CD4-positive, alpha-beta T cell treated with Interleukin-6 for 4 hours (primary cell): Measurements from ENCODE around the gene HYAL2.
"Not testable (repeated sequence)": the region's sequence is repeated elsewhere in the genome, so short reads cannot be mapped to it uniquely, and the experiment has no call there.

ENCODE experiments used
- DNase-seq: peaks from one replicate; pipeline ENCODE4 v3.0.0-alpha.2; 2020; ENCODE audit warnings: mixed read lengths

HYAL2 gene

GRCh38 chr3:50288387-50289007 is 34.0 kb downstream of the HYAL2 start:
- no peak for DNase-seq

GRCh38 chr3:50287262-50287661 is 35.3 kb downstream of the HYAL2 start:
- DNase-seq = no peak

DNA sequence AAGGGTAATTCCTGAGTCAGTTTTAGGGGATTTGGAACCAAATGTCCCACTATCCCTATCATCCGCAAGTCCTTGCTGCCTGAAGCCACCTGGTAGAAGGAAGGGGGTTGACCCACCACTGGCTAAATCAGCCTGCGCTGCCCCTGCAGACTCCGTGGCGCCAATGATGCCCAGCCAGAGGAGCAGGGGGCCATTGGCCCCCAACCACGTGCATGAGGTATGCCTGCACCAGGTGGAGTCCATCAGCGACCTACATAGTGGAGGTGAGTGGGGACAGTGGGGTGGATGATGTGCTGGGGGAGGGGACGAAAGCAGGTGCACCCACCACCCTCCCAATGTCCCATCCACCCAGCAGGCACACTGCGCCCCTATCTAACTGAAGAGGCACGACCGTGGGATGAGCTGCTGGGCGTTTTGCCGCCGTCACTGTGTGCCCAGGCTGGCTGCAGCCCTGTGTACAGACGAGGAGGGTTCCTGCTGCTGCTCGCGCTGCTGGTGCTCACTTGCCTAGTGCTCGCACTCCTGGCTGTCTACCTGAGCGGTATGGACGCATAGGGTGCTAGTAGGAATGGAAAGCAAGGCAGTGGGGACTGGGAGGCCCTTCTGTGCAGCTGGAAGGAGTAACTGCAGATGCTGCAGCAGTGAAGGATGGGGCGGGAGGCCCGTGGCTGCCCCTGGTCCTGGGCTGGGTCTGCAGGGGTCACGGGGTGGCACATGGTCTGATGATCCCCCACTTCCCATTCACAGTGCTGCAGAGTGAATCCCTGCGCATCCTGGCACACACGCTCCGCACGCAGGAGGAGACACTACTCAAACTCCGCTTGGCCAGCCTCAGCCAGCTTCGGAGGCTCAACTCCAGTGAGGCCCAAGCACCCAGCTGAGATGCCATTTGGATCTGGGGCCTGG is 36.0 kb downstream of the HYAL2 start:
- DNase-seq = no peak

DNA sequence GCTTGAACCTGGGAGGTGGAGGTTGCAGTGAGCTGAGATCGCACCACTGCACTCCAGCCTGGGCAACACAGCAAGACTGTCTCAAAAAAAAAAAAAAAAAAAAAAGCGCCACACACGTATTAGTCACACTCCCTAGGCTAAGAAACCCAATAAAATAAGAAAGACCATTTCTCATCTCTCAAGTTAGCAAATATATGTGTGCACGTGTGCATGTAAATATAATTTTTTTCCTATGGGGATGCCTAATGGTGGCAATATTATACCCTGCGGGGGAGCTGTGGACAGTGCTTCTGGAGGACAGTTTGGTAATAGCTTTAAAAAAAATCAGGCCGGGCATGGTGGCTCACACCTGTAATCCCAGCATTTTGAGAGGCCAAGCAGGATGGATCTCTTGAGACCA is 38.4 kb downstream of the HYAL2 start:
- DNase-seq = not testable (repeated sequence)

- no peak for DNase-seq
These were observed 43.1 kb downstream of the HYAL2 start for GRCh38 chr3:50279255-50280016.

DNA sequence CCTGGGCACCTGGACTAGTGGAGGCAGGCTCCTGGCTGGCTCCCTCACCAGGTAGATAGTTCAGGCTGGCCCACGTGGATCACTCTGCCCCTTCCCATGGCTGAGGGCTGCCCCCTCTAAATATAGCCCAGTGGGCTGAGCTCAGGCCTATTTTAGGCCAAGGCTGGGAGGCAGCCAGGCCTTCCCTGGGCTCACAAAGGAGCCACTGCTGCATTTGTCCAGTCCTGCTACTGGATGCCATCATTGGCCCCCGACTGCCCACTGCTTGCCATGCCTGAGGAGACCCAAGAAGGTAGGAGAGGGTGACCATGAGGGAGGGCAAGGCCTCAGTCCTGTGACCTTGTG is 43.7 kb downstream of the HYAL2 start, which contains the start of gene LSMEM2:
Gene LSMEM2, plus strand, starts transcription at position 208 of the 345 bp plus-strand sequence. Its CDS starts 27 bp downstream, at position 235.
- no peak for DNase-seq

GRCh38 chr3:50278123-50278879 is 44.2 kb downstream of the HYAL2 start:
- no peak for DNase-seq

GRCh38 chr3:50276762-50277101 is 45.8 kb downstream of the HYAL2 start:
- DNase-seq = no peak

- DNase-seq = no peak
These were observed 46.4 kb downstream of the HYAL2 start for GRCh38 chr3:50275996-50276761.

GRCh38 chr3:50275141-50275995 is 47.2 kb downstream of the HYAL2 start:
- no peak for DNase-seq

GRCh38 chr3:50274371-50275104 is 48.0 kb downstream of the HYAL2 start:
- DNase-seq = peak; percentile 81

- no peak for DNase-seq
These were observed 48.9 kb downstream of the HYAL2 start for GRCh38 chr3:50273689-50274065.

- DNase-seq = peak; percentile 88
These were observed 49.4 kb downstream of the HYAL2 start for GRCh38 chr3:50272911-50273688.

GRCh38 chr3:50272538-50272910 is 50.0 kb downstream of the HYAL2 start:
- DNase-seq = not testable (repeated sequence)

DNA sequence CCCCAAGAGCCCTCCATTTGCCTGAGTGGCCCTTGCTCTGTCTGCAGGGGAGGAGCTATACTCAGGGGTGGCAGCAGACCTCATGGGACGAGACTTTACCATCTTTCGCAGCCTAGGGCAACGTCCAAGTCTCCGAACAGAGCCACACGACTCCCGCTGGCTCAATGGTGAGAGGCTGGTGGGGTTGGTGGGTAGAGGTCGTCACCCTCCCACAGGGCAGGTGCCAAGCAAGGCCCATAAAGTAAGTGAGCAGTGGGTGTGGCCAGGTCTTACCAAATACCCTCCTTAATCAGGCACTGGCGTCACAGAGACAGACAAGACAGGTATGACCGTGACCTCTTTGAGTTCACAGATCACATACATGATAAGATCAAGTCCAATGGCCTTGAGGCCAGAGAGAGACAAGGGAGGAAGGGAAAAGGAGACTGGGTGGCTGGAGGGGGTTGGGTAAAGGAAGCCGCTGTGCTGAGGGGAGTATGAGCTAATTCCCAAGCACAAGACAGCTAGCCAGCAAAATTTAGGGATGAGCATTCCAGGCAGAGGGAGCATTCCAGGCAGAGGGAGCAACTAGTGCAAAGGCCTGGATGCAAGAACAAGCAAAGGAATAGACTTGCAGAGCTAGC is 51.1 kb downstream of the HYAL2 start:
- DNase-seq = no peak

DNA sequence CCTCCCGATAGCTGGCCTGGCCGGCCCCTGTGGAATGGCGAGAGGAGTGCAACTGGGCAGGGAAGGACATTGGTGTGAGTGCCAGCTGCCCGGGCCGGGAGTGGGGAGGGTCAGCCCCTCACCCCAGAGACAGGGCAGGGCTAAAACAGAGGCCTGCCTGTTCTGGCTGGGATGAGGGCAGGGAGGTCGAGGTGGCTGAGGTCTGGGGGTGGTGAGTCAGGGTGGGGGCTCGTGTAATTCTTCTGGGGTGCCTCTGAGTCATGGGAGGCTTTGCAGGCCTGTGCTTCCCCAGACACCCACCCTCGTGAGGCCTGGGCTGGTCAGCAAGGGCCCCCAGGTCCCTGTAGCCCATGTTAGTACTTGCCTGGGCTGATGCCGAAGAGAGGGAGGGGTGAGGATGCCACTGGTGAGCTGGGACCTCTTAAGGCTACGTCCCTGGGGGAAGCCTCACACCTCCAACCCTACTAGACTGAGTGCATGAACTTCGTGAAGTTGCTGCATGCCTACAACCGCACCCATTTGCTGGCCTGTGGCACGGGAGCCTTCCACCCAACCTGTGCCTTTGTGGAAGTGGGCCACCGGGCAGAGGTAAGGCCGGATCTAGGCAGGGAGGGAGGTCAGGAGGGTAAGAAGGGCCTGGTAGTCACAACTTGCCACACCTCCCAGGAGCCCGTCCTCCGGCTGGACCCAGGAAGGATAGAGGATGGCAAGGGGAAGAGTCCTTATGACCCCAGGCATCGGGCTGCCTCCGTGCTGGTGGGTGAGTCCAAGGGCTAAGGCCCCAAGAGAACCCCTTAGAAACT is 51.9 kb downstream of the HYAL2 start:
- DNase-seq = no peak

DNA sequence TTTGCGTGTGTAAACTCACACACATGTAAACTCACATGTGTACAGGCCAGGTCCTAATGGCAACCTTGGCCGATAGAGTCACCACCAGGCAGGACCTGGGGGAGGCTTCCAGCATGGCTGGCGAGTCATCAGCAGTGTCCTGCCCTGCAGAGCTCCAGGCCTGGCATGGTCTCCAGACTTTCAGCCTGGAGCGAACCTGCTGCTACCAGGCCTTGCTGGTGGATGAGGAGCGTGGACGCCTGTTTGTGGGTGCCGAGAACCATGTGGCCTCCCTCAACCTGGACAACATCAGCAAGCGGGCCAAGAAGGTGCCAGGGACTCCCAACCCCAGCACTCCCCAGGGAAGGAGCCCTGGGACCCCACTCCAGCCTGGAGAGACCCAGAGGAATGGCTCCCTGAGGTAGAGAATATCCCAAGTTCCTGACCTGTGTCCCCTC is 52.5 kb downstream of the HYAL2 start:
- DNase-seq = no peak

DNA sequence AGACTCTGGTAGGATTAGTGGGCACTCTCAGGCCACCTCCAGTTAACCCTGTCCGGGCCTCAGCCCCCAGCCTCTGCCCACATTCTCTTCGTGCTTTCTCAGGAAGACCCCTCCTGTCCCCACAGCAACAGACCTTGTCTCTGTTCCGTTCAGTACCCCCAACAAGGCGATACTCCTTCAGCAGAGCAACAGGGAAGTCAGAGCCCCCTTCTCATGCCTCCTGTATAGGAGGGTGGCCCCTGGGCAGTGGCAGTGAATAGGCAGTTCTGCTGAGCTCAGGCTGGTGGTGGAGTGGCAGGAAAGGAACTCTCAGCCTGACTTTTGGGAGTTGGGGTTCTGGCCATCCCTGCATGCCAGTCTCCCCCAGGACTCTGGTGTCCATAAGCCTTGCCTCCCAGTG is 53.1 kb downstream of the HYAL2 start:
- DNase-seq = no peak
